Tibial artery (tissue), 4 donors: ENCODE measurements around the gene SRA1.

Source experiments
- DNase-seq, 2 donors: peaks; one replicate each; pipeline ENCODE4 v3.0.0-alpha.2; 2019
- H3K27ac ChIP-seq, 2 donors: fragments of 200-600 bp; sonication (generic) in 1 of 2; 1 replicate in 1 of 2; 2 replicates in 1 of 2; pipeline ENCODE4 v1.5.1; 2018 to 2019; ENCODE audit warnings: mild to moderate bottlenecking in 1 of 2
- H3K27me3 ChIP-seq, 2 donors: fragments of 200-600 bp; sonication (generic) in 1 of 2; one replicate each; pipeline versions ENCODE4 v1.5.1 to v1.6.0; 2016 to 2019
- H3K36me3 ChIP-seq, 3 donors: fragments of 200-600 bp; sonication (generic) in 2 of 3; one replicate each; pipeline ENCODE4 v1.5.1; 2016 to 2019; ENCODE audit warnings: mild to moderate bottlenecking in 2 of 3
- H3K4me1 ChIP-seq, 4 donors: fragments of 200-600 bp; sonication (generic) in 2 of 4; 1 replicate in 3 of 4; 2 replicates in 1 of 4; pipeline ENCODE4 v1.5.1; 2016 to 2019
- H3K4me3 ChIP-seq, 2 donors: fragments of 200-600 bp; sonication (generic) in 1 of 2; 1 replicate in 1 of 2; 2 replicates in 1 of 2; pipeline ENCODE4 v1.5.1; 2018 to 2019; ENCODE audit warnings: mild to moderate bottlenecking in 2 of 2
- H3K9me3 ChIP-seq, 3 donors: fragments of 200-600 bp; sonication (generic) in 1 of 3; one replicate each; pipeline ENCODE4 v1.5.1; 2016 to 2019
- CTCF ChIP-seq, 2 experiments: fragments of 200-600 bp in 1 of 2; fragments of 450-650 bp in 1 of 2; IDR thresholded peaks; one replicate each; pipeline ENCODE4 v1.5.1; 2017 to 2019; ENCODE audit warnings: antibody characterized with exemption in 2 of 2, mild to moderate bottlenecking in 1 of 2, moderate library complexity in 1 of 2
- intact Hi-C: fragments of 100-400 bp; cut with DNase I; formaldehyde crosslinking; loops from one replicate; pipeline ENCODE4 v1.15.0; 2023; ENCODE audit warnings: low total_unique reads

The SRA1 gene

GRCh38 chr5:140575309-140575708 lies 18.0 kb upstream of the SRA1 start:
- peaks cover 0 to 10% (median 2%) of the 10 kb centered on the region in 4 donors for H3K4me1 ChIP-seq
- no peak overlapping the region for H3K4me3 ChIP-seq
- DNase-seq, result peak in 1 of 2 donors; percentile 61
- intact Hi-C loops, result no loop called here
- peak; percentile 15 to 31 for TF ChIP-seq CTCF (IDR thresholded peaks at IDR 0.05)
- H3K36me3 ChIP-seq, result peaks cover 0 to 10% (median 2%) of the 10 kb centered on the region in 3 donors
- no peaks in the 10 kb centered on the region for H3K27me3 ChIP-seq
- H3K27ac ChIP-seq, result no peak overlapping the region
- H3K9me3 ChIP-seq, result no peaks in the 10 kb centered on the region

GRCh38 chr5:140574165-140574564 lies 16.9 kb upstream of the SRA1 start:
- H3K4me1 ChIP-seq, result peaks cover 0 to 10% (median 4%) of the 10 kb centered on the region in 4 donors
- H3K9me3 ChIP-seq, result no peaks in the 10 kb centered on the region
- DNase-seq, result no peak
- no peak for TF ChIP-seq CTCF (IDR thresholded peaks at IDR 0.05)
- H3K27me3 ChIP-seq, result no peaks in the 10 kb centered on the region
- no peak overlapping the region for H3K4me3 ChIP-seq
- intact Hi-C loops, result no loop called here
- no peak overlapping the region for H3K27ac ChIP-seq
- H3K36me3 ChIP-seq, result peaks cover 0 to 15% (median 7%) of the 10 kb centered on the region in 3 donors

- intact Hi-C loops, result no loop called here
- no peak for TF ChIP-seq CTCF (IDR thresholded peaks at IDR 0.05)
- peaks cover 0 to 16% (median 11%) of the 10 kb centered on the region in 3 donors for H3K36me3 ChIP-seq
- no peak overlapping the region for H3K4me3 ChIP-seq
- no peaks in the 10 kb centered on the region for H3K27me3 ChIP-seq
- no peaks in the 10 kb centered on the region for H3K9me3 ChIP-seq
- H3K4me1 ChIP-seq, result peaks cover 0 to 14% (median 6%) of the 10 kb centered on the region in 4 donors
- no peak overlapping the region for H3K27ac ChIP-seq
- DNase-seq, result no peak
Observed at GRCh38 chr5:140573683-140574082, 16.4 kb upstream of the SRA1 start.

- Histone ChIP-seq H3K4me1 (peaks cover 0 to 36% (median 16%) of the 10 kb centered on the region in 4 donors), H3K4me3 (no peak overlapping the region), H3K27ac (peak overlapping the region in 1 of 2 donors; percentile 50), H3K27me3 (no peaks in the 10 kb centered on the region), H3K36me3 (peaks cover 8 to 42% (median 34%) of the 10 kb centered on the region in 3 donors), H3K9me3 (no peaks in the 10 kb centered on the region)
- intact Hi-C loops, result no loop called here
- no peak for DNase-seq
- TF ChIP-seq CTCF (IDR thresholded peaks at IDR 0.05), result no peak
Observed at GRCh38 chr5:140571105-140571504, 13.8 kb upstream of the SRA1 start.

- Histone ChIP-seq H3K9me3 (no peaks in the 10 kb centered on the region), H3K4me1 (peaks cover 0 to 42% (median 22%) of the 10 kb centered on the region in 4 donors), H3K27ac (peak overlapping the region in 1 of 2 donors; percentile 50)
Observed at GRCh38 chr5:140570488-140570887, 13.2 kb upstream of the SRA1 start.

More at GRCh38 chr5:140570488-140570887, 13.2 kb upstream of the SRA1 start:
- no peak for TF ChIP-seq CTCF (IDR thresholded peaks at IDR 0.05)
- peaks cover 8 to 43% (median 34%) of the 10 kb centered on the region in 3 donors for H3K36me3 ChIP-seq
- H3K4me3 ChIP-seq, result no peak overlapping the region
- DNase-seq, result no peak
- intact Hi-C loops, result no loop called here
- H3K27me3 ChIP-seq, result no peaks in the 10 kb centered on the region
